Chondrocyte (in vitro differentiated cells): ENCODE measurements around the gene STARD7. TPM values are rescaled to one million over a fixed set of nuclear protein-coding genes. Genes with fewer than 3 reads are reported as not detected.

ENCODE experiments used
- DNase-seq: peaks from one replicate; pipeline ENCODE4 v3.0.0; 2021; ENCODE audit warnings: mixed read lengths, low spot score
- H3K27ac Mint-ChIP-seq: one replicate; pipeline ENCODE4 v1.8.0; 2021; ENCODE audit warnings: mild to moderate bottlenecking, moderate library complexity, mixed read lengths; ENCODE audit not compliant: unreplicated experiment
- H3K27me3 Mint-ChIP-seq: 2 replicates; pipeline ENCODE4 v1.8.0; 2021; ENCODE audit warnings: low read depth, mixed read lengths
- H3K36me3 Mint-ChIP-seq: 2 replicates; pipeline ENCODE4 v1.8.0; 2021; ENCODE audit warnings: low read depth, mixed read lengths
- H3K4me1 Mint-ChIP-seq: 2 replicates; pipeline ENCODE4 v1.8.0; 2021; ENCODE audit warnings: low read depth, mild to moderate bottlenecking, mixed read lengths
- H3K4me3 Mint-ChIP-seq: one replicate; pipeline ENCODE4 v1.8.0; 2021; ENCODE audit warnings: mild to moderate bottlenecking, moderate library complexity, mixed read lengths; ENCODE audit not compliant: unreplicated experiment
- H3K9me3 Mint-ChIP-seq: 2 replicates; pipeline ENCODE4 v1.8.0; 2021; ENCODE audit warnings: low read depth, mixed read lengths
- total RNA-seq: library from RNA; stranded (reverse); gene quantifications from 3 replicates; pipeline ENCODE4 v1.2.1, GENCODE V29; 2021
- TF ChIP-seq, protein P1 (sequence below): fragments of 200-600 bp; sonication (generic); IDR thresholded peaks from 2 replicates; pipeline ENCODE4 v1.5.0; 2021; ENCODE audit warnings: antibody characterized with exemption, mild to moderate bottlenecking, moderate library complexity

STARD7 gene
- total RNA-seq, 1 donor from 2014 or later = 66.1 TPM

DNA sequence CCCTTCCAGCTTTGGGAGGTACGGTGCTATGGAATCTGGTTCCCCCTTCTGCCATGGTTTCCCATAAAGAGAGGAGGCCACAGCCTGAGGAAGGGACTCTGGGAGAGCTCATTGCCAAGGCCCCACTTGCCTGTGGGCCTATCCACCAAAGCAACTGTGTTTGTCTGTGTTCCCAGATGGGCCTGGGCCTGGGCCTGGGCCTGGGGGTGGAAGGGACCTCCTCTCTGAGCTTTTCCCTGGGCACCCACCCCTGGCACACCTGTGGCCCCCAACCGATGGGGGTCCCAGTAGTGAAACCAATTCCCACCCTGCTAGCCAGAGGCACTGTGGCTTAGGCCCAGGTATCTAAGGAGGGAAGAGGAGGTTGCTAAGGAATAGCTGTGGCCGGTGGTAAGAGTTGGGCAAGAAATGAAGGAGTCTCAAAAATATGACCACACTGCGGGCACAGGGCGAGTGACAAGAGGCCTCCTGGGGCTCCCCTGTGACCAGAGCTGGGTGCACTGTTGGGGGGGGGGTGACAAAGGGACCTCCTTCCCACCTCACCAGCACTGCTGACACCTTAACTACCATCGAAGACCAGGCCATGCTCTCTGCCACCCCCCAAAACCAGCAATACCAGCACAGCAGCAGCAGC is 58.5 kb downstream of the STARD7 start:
- H3K4me1 Mint-ChIP-seq = peaks cover 5% of the 10 kb centered on the region

DNA sequence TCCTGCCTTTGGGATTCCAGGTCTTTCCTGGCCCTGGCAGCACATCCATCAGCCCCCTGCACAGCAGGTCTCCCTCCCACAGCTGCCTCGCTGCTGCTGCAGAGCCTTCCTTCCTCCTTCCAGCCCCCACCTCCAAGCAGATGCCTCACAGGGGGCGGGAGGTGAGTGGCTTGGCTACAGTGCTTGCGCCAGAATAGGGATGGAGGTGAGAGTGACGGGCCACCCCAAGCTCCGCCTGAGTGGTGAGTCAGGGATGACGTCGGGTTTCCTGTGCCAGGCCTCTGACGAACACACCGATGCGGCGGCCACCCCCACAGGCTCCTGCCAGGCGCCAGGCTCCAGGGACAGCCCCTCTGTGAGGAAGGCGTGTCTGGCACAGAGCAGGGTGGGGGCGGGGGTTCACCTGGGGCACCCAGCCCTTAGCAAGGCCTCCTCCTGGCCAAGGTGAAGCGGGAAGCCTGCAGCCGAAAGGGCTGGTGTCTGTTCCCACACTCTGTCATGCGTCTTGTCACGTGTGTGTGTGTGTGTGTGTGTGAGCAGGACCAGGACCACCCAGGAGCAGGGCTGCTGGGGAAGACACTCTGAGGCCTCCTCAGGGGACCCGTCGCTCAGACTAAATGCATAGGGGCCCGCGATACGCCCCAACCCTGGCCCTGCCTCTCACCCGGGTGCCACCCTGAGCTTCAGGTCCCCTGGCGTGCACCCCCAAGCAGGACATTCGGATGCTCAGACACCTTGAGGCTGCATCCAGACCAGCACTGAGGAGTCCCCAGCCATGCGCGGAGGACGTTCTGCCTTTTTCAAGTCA is 60.0 kb downstream of the STARD7 start:
- TF ChIP-seq, protein P1, sequence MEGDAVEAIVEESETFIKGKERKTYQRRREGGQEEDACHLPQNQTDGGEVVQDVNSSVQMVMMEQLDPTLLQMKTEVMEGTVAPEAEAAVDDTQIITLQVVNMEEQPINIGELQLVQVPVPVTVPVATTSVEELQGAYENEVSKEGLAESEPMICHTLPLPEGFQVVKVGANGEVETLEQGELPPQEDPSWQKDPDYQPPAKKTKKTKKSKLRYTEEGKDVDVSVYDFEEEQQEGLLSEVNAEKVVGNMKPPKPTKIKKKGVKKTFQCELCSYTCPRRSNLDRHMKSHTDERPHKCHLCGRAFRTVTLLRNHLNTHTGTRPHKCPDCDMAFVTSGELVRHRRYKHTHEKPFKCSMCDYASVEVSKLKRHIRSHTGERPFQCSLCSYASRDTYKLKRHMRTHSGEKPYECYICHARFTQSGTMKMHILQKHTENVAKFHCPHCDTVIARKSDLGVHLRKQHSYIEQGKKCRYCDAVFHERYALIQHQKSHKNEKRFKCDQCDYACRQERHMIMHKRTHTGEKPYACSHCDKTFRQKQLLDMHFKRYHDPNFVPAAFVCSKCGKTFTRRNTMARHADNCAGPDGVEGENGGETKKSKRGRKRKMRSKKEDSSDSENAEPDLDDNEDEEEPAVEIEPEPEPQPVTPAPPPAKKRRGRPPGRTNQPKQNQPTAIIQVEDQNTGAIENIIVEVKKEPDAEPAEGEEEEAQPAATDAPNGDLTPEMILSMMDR = no peak
- no peak overlapping the region for H3K27ac Mint-ChIP-seq
- peaks cover 2% of the 10 kb centered on the region for H3K27me3 Mint-ChIP-seq
- H3K36me3 Mint-ChIP-seq = no peaks in the 10 kb centered on the region
- H3K9me3 Mint-ChIP-seq = no peaks in the 10 kb centered on the region
- H3K4me1 Mint-ChIP-seq = peaks cover 12% of the 10 kb centered on the region
- H3K4me3 Mint-ChIP-seq = no peak overlapping the region
- peak; percentile 89 for DNase-seq

More for the DNA sequence above, 58.5 kb downstream of the STARD7 start:
- Mint-ChIP-seq H3K27ac (no peak overlapping the region), H3K36me3 (no peaks in the 10 kb centered on the region), H3K9me3 (no peaks in the 10 kb centered on the region), H3K27me3 (peaks cover 2% of the 10 kb centered on the region), H3K4me3 (no peak overlapping the region)
- DNase-seq = peak; percentile 53
- TF ChIP-seq, protein P1 = no peak

DNA sequence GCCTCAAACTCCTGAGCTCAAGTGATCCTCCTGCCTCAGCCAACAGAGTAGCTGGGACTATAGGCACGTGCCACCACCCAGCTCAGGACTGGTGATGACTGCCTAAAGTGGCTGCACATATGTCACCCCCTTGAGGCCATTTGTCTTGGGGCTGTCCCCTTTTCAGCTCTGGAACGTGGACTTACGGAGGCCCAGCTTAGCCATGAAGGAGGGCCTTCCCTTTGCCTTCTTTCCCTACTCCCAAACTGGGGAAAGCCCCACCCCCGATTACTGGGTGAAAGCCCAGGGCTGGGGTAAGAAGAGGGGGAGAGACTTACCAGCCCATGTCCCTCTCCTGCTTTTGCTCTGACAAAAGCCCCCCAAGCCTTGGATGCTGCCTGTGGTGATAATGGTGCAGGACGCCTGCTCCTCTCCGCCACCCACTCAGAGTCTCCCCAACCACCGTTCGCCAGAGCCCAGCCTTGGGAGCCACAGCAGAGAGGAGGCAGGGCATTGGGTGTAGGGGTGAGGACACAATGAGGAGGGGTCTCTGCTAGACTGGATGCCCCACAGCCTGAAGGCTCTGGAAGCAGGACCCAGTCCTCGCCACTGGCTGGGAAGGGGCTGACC is 60.9 kb downstream of the STARD7 start:
- no peak for DNase-seq
- Mint-ChIP-seq H3K9me3 (no peaks in the 10 kb centered on the region), H3K27ac (no peak overlapping the region), H3K4me1 (peaks cover 12% of the 10 kb centered on the region), H3K4me3 (no peak overlapping the region), H3K36me3 (no peaks in the 10 kb centered on the region), H3K27me3 (peaks cover 2% of the 10 kb centered on the region)
- TF ChIP-seq, protein P1 = no peak

DNA sequence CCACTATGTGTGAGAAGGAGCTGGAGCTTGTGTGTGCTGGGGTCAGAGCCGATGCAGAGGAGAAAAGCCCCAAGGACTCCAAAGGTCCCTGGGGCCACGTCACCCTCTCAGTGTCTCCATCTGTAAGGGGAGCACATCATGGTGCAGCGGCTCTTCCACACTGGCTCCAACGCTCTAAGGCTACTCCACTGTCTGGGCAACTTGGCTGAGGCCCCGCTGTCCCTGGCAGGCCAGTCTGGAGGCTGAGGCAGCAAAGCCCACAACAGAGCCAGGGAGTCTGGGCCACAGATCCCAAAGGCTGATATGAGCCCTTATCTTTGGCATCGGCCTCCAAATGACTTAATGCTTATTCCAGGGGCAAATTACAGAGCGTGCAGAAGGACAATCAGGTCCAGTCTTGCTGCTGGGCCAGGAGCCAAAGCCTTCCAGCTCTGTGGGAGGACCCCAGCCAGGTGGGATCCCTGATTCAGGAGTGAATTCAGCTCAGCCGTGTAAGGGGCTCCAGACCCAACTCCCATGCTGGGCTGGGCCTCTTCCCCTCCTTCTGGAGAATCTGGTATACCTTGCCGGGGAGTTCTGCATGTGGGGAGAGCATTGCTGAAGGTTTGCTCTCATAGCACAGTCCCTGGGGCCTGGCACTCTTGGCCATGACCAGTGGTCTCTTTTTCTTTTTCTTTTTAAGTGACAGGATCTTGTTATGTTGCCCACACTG is 61.6 kb downstream of the STARD7 start:
- TF ChIP-seq, protein P1 = no peak
- no peak for DNase-seq
- no peaks in the 10 kb centered on the region for H3K9me3 Mint-ChIP-seq
- H3K4me1 Mint-ChIP-seq = peaks cover 12% of the 10 kb centered on the region
- no peak overlapping the region for H3K4me3 Mint-ChIP-seq
- no peak overlapping the region for H3K27ac Mint-ChIP-seq
- H3K27me3 Mint-ChIP-seq = peaks cover 2% of the 10 kb centered on the region
- no peaks in the 10 kb centered on the region for H3K36me3 Mint-ChIP-seq
